Mesenchymal stem cell (in vitro differentiated cells and primary cell): ENCODE data around the gene MAP3K20.

Experiments used
- DNase-seq: peaks from one replicate; pipeline ENCODE4 v3.0.0-alpha.2; 2013
- H2AFZ ChIP-seq: one replicate; pipeline ENCODE4 v1.6.1; 2013; ENCODE audit warnings: low read depth, mild to moderate bottlenecking, control low read depth, inconsistent platforms, low read length, moderate library complexity
- H2AK5ac ChIP-seq: 2 replicates; pipeline ENCODE4 v1.6.1; 2013; ENCODE audit warnings: low read length, moderate library complexity, mild to moderate bottlenecking, inconsistent platforms; ENCODE audit not compliant: severe bottlenecking
- H2BK120ac ChIP-seq: one replicate; pipeline ENCODE4 v1.6.1; 2013; ENCODE audit warnings: low read depth, mild to moderate bottlenecking, inconsistent platforms, low read length, moderate library complexity
- H2BK12ac ChIP-seq, 2 experiments: one replicate each; pipeline ENCODE4 v1.6.1; 2013; ENCODE audit warnings: inconsistent platforms in 2 of 2, low read length in 2 of 2, mild to moderate bottlenecking in 2 of 2, moderate library complexity in 2 of 2, control low read depth in 1 of 2
- H2BK15ac ChIP-seq: one replicate; pipeline ENCODE4 v1.6.1; 2013; ENCODE audit warnings: mild to moderate bottlenecking, low read depth, inconsistent platforms; ENCODE audit not compliant: poor library complexity, severe bottlenecking
- H2BK5ac ChIP-seq: 2 replicates; pipeline ENCODE4 v1.6.1; 2013; ENCODE audit warnings: low read depth, mild to moderate bottlenecking, low read length, control low read depth, inconsistent platforms; ENCODE audit not compliant: poor library complexity, severe bottlenecking
- H3K14ac ChIP-seq, 2 experiments: one replicate each; pipeline ENCODE4 v1.6.1; 2013; ENCODE audit warnings: inconsistent platforms in 2 of 2, low read length in 2 of 2, control low read depth in 1 of 2, mild to moderate bottlenecking in 1 of 2, moderate library complexity in 1 of 2
- H3K18ac ChIP-seq, 2 experiments: one replicate each; pipeline ENCODE4 v1.6.1; 2013; ENCODE audit warnings: inconsistent platforms in 2 of 2, low read length in 2 of 2, control low read depth in 1 of 2, low read depth in 1 of 2, mild to moderate bottlenecking in 1 of 2
- H3K23ac ChIP-seq, 2 experiments: one replicate each; pipeline ENCODE4 v1.6.1; 2013; ENCODE audit warnings: inconsistent platforms in 2 of 2, low read length in 2 of 2, mild to moderate bottlenecking in 2 of 2, moderate library complexity in 2 of 2, control low read depth in 1 of 2
- H3K27ac ChIP-seq: 2 replicates; pipeline ENCODE4 v1.5.1; 2013; ENCODE audit warnings: mild to moderate bottlenecking, moderate library complexity, low read length, control low read depth, inconsistent platforms; ENCODE audit not compliant: poor library complexity, severe bottlenecking
- H3K27me3 ChIP-seq, 2 experiments: 2 replicates each; pipeline versions ENCODE4 v1.6.1 to v1.7.0; 2013; ENCODE audit warnings: low read length in 2 of 2, mild to moderate bottlenecking in 2 of 2, moderate library complexity in 2 of 2, control low read depth in 1 of 2, inconsistent platforms in 1 of 2; ENCODE audit not compliant: control insufficient read depth in 1 of 2, insufficient read depth in 1 of 2
- H3K36me3 ChIP-seq, 2 experiments: 2 replicates each; pipeline versions ENCODE4 v1.6.1 to v1.7.0; 2013; ENCODE audit warnings: low read length in 2 of 2, control low read depth in 1 of 2, inconsistent platforms in 1 of 2, low read depth in 1 of 2, mild to moderate bottlenecking in 1 of 2; ENCODE audit not compliant: insufficient read depth in 2 of 2, control insufficient read depth in 1 of 2
- H3K4ac ChIP-seq, 2 experiments: one replicate each; pipeline ENCODE4 v1.6.1; 2013; ENCODE audit warnings: inconsistent platforms in 2 of 2, low read length in 2 of 2, mild to moderate bottlenecking in 2 of 2, moderate library complexity in 2 of 2, control low read depth in 1 of 2, low read depth in 1 of 2
- H3K4me1 ChIP-seq: 2 replicates; pipeline ENCODE4 v1.6.1; 2013; ENCODE audit warnings: low read depth, low read length, control low read depth; ENCODE audit not compliant: control insufficient read depth, insufficient read depth
- H3K4me2 ChIP-seq: 2 replicates; pipeline ENCODE4 v1.6.1; 2013; ENCODE audit warnings: low read length, mild to moderate bottlenecking, inconsistent platforms; ENCODE audit not compliant: poor library complexity, severe bottlenecking
- H3K4me3 ChIP-seq, 2 experiments: 2 replicates each; pipeline versions ENCODE4 v1.5.1 to v1.7.0; 2013; ENCODE audit warnings: low read length in 2 of 2, mild to moderate bottlenecking in 2 of 2, control low read depth in 1 of 2, low read depth in 1 of 2; ENCODE audit not compliant: insufficient read depth in 1 of 2
- H3K79me1 ChIP-seq: replicated peaks from 2 replicates; pipeline ENCODE4 v1.6.1; 2013; ENCODE audit warnings: mild to moderate bottlenecking, control low read depth, low read length, inconsistent platforms; ENCODE audit not compliant: poor library complexity, severe bottlenecking
- H3K9ac ChIP-seq: 2 replicates; pipeline ENCODE4 v1.7.0; 2013; ENCODE audit warnings: mild to moderate bottlenecking, low read length, moderate library complexity
- H3K9me3 ChIP-seq: 2 replicates; pipeline ENCODE4 v1.7.0; 2013; ENCODE audit warnings: mild to moderate bottlenecking, low read length; ENCODE audit not compliant: control insufficient read depth
- H4K8ac ChIP-seq: one replicate; pipeline ENCODE4 v1.6.1; 2013; ENCODE audit warnings: inconsistent platforms, mild to moderate bottlenecking, low read length, moderate library complexity
- H4K91ac ChIP-seq: one replicate; pipeline ENCODE4 v1.6.1; 2013; ENCODE audit warnings: mild to moderate bottlenecking, low read length, inconsistent platforms
- WGBS: methylation state at CpG from one replicate; pipeline ENCODE4 v1.1.7; 2013; ENCODE audit warnings: mixed read lengths; 5-methylcytosine and 5-hydroxymethylcytosine counted together

MAP3K20 gene

GRCh38 chr2:173028141-173028540 is 47.5 kb upstream of the MAP3K20 start:
- Histone ChIP-seq H2AK5ac (peak overlapping the region; percentile 68), H3K23ac (no peak overlapping the region), H2AFZ (no peak overlapping the region), H3K27me3 (peaks cover 0 to 2% of the 10 kb centered on the region in 2 experiments), H3K4me2 (no peak overlapping the region), H3K14ac (no peak overlapping the region), H3K36me3 (no peaks in the 10 kb centered on the region), H3K9ac (peak overlapping the region; percentile 78), H2BK12ac (peak overlapping the region in 1 of 2 experiments; percentile 89), H3K79me1 (peaks cover 1% of the 10 kb centered on the region), H2BK15ac (no peak overlapping the region), H3K4me3 (no peak overlapping the region), H2BK5ac (no peak overlapping the region), H3K4me1 (peaks cover 1% of the 10 kb centered on the region), H3K9me3 (no peaks in the 10 kb centered on the region), H4K8ac (peak overlapping the region; percentile 2), H3K4ac (peak overlapping the region in 1 of 2 experiments; percentile 77), H3K18ac (peak overlapping the region in 1 of 2 experiments; percentile 89), H4K91ac (peak overlapping the region; percentile 52), H3K27ac (no peak overlapping the region), H2BK120ac (no peak overlapping the region)
- peak; percentile 52 for DNase-seq
- 100% methylated on average over 1 of the region's 1 CpG for WGBS

- no peak overlapping the region for H3K14ac ChIP-seq
- no peak overlapping the region for H2BK120ac ChIP-seq
- H2AFZ ChIP-seq: no peak overlapping the region
- H3K36me3 ChIP-seq: no peaks in the 10 kb centered on the region
- H3K18ac ChIP-seq: peak overlapping the region in 1 of 2 experiments; percentile 65
- H2BK5ac ChIP-seq: no peak overlapping the region
- H3K9me3 ChIP-seq: no peaks in the 10 kb centered on the region
- no peak overlapping the region for H3K27ac ChIP-seq
- H4K8ac ChIP-seq: no peak overlapping the region
- no peak overlapping the region for H3K4me3 ChIP-seq
- H2BK12ac ChIP-seq: peak overlapping the region in 1 of 2 experiments; percentile 57
- no peak overlapping the region for H3K4me2 ChIP-seq
- no peak overlapping the region for H3K9ac ChIP-seq
- 20% methylated on average over 2 of the region's 5 CpGs for WGBS
- H3K23ac ChIP-seq: no peak overlapping the region
- H2AK5ac ChIP-seq: no peak overlapping the region
- DNase-seq: peak; percentile 55
- H4K91ac ChIP-seq: no peak overlapping the region
- no peak overlapping the region for H3K4ac ChIP-seq
- H2BK15ac ChIP-seq: no peak overlapping the region
- peaks cover 1% of the 10 kb centered on the region for H3K4me1 ChIP-seq
- H3K27me3 ChIP-seq: no peaks in the 10 kb centered on the region
- peaks cover 1% of the 10 kb centered on the region for H3K79me1 ChIP-seq
Measured at GRCh38 chr2:173028671-173029070, 47.0 kb upstream of the MAP3K20 start.

- no peak overlapping the region for H3K4ac ChIP-seq
- peak overlapping the region in 1 of 2 experiments; percentile 26 for H3K23ac ChIP-seq
- no peak overlapping the region for H2AFZ ChIP-seq
- no peak overlapping the region for H2BK120ac ChIP-seq
- H3K27ac ChIP-seq: no peak overlapping the region
- H2BK5ac ChIP-seq: no peak overlapping the region
- H3K18ac ChIP-seq: no peak overlapping the region
- H3K9me3 ChIP-seq: no peaks in the 10 kb centered on the region
- peaks cover 1% of the 10 kb centered on the region for H3K79me1 ChIP-seq
- H3K36me3 ChIP-seq: no peaks in the 10 kb centered on the region
- H3K9ac ChIP-seq: no peak overlapping the region
- H2BK15ac ChIP-seq: no peak overlapping the region
- no peaks in the 10 kb centered on the region for H3K27me3 ChIP-seq
- WGBS: 90% methylated on average over 6 of the region's 9 CpGs
- H4K91ac ChIP-seq: no peak overlapping the region
- H2AK5ac ChIP-seq: peak overlapping the region; percentile 31
- DNase-seq: no peak
- no peak overlapping the region for H3K4me2 ChIP-seq
- H3K4me1 ChIP-seq: peaks cover 1% of the 10 kb centered on the region
- H2BK12ac ChIP-seq: no peak overlapping the region
- no peak overlapping the region for H3K4me3 ChIP-seq
- no peak overlapping the region for H3K14ac ChIP-seq
- H4K8ac ChIP-seq: no peak overlapping the region
Measured at GRCh38 chr2:173030561-173031490, 44.8 kb upstream of the MAP3K20 start.

- H3K23ac ChIP-seq: no peak overlapping the region
- WGBS: 96% methylated on average over 3 of the region's 4 CpGs
- H2BK15ac ChIP-seq: no peak overlapping the region
- H3K4me1 ChIP-seq: peaks cover 1% of the 10 kb centered on the region
- no peak overlapping the region for H3K4ac ChIP-seq
- no peak overlapping the region for H4K91ac ChIP-seq
- no peak for DNase-seq
- H2AK5ac ChIP-seq: peak overlapping the region; percentile 53
- H3K4me3 ChIP-seq: no peak overlapping the region
- no peaks in the 10 kb centered on the region for H3K36me3 ChIP-seq
- no peak overlapping the region for H3K14ac ChIP-seq
- H3K9me3 ChIP-seq: no peaks in the 10 kb centered on the region
- no peak overlapping the region for H3K27ac ChIP-seq
- no peaks in the 10 kb centered on the region for H3K27me3 ChIP-seq
- H3K18ac ChIP-seq: peak overlapping the region in 1 of 2 experiments; percentile 14
- no peak overlapping the region for H2AFZ ChIP-seq
- peaks cover 1% of the 10 kb centered on the region for H3K79me1 ChIP-seq
- no peak overlapping the region for H2BK120ac ChIP-seq
- no peak overlapping the region for H3K4me2 ChIP-seq
- H3K9ac ChIP-seq: no peak overlapping the region
- no peak overlapping the region for H2BK5ac ChIP-seq
- H2BK12ac ChIP-seq: no peak overlapping the region
- no peak overlapping the region for H4K8ac ChIP-seq
Measured at GRCh38 chr2:173032032-173032431, 43.6 kb upstream of the MAP3K20 start.
